Coronary artery (tissue), 2 donors: ENCODE data around the gene CAPN15.
"Not testable (repeated sequence)": the region's sequence is repeated elsewhere in the genome, so short reads cannot be mapped to it uniquely, and the experiment has no call there.

Source experiments
- DNase-seq: peaks from one replicate; pipeline ENCODE4 v3.0.0-alpha.2; 2017; ENCODE audit warnings: low spot score
- H3K27ac ChIP-seq, 2 donors: fragments of 200-600 bp; sonication (generic); one replicate each; pipeline ENCODE4 v1.5.1; 2016 to 2019
- H3K4me3 ChIP-seq: fragments of 200-600 bp; sonication (generic); 2 replicates; pipeline ENCODE4 v1.5.1; 2016; ENCODE audit warnings: mild to moderate bottlenecking, moderate library complexity
- TF ChIP-seq, protein P1 (sequence below): fragments of 200-600 bp; sonication (generic); IDR thresholded peaks from one replicate; pipeline ENCODE4 v1.5.1; 2019; ENCODE audit warnings: antibody characterized with exemption

Gene CAPN15

DNA sequence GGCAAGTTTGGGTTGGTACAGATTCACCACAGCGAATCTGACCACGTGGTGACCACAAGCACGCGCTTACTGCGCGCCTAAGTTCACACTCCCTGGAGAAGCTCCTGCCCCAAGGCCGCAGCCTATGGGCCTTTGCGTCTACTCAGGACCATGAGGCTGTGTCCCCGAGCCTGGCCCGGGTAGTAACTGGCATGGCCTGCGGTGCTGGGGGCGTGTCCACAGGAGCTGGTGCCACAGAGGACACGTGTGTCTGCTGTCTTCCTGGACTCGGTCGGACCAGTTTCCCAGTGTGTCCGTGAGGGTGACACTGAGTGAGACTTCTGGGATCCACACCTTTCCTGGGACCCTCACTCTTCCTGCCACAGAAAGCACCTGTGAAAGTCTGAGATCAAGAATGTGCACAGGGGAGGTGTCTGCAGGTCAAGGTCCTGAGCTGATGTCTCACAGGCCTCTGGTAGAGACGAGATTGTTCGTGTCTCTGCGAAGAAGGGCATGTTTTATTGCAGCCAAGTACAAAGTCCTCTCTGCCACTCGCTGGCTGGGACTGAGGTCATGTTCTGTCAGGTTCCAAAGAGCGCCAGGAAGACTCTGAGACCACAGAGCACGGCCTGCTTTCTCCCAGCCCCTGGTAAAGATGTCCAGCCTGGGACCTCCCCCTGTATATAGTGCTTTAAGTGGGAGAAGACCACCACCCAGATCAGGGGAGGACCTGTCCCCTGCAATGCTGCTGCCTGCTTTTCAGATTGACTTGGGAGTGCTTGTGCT, 25.2 kb upstream of the CAPN15 start:
- no peak for DNase-seq
- H3K27ac ChIP-seq, result no peak overlapping the region
- H3K4me3 ChIP-seq, result no peak overlapping the region
- TF ChIP-seq, protein P1, sequence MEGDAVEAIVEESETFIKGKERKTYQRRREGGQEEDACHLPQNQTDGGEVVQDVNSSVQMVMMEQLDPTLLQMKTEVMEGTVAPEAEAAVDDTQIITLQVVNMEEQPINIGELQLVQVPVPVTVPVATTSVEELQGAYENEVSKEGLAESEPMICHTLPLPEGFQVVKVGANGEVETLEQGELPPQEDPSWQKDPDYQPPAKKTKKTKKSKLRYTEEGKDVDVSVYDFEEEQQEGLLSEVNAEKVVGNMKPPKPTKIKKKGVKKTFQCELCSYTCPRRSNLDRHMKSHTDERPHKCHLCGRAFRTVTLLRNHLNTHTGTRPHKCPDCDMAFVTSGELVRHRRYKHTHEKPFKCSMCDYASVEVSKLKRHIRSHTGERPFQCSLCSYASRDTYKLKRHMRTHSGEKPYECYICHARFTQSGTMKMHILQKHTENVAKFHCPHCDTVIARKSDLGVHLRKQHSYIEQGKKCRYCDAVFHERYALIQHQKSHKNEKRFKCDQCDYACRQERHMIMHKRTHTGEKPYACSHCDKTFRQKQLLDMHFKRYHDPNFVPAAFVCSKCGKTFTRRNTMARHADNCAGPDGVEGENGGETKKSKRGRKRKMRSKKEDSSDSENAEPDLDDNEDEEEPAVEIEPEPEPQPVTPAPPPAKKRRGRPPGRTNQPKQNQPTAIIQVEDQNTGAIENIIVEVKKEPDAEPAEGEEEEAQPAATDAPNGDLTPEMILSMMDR, result no peak

DNA sequence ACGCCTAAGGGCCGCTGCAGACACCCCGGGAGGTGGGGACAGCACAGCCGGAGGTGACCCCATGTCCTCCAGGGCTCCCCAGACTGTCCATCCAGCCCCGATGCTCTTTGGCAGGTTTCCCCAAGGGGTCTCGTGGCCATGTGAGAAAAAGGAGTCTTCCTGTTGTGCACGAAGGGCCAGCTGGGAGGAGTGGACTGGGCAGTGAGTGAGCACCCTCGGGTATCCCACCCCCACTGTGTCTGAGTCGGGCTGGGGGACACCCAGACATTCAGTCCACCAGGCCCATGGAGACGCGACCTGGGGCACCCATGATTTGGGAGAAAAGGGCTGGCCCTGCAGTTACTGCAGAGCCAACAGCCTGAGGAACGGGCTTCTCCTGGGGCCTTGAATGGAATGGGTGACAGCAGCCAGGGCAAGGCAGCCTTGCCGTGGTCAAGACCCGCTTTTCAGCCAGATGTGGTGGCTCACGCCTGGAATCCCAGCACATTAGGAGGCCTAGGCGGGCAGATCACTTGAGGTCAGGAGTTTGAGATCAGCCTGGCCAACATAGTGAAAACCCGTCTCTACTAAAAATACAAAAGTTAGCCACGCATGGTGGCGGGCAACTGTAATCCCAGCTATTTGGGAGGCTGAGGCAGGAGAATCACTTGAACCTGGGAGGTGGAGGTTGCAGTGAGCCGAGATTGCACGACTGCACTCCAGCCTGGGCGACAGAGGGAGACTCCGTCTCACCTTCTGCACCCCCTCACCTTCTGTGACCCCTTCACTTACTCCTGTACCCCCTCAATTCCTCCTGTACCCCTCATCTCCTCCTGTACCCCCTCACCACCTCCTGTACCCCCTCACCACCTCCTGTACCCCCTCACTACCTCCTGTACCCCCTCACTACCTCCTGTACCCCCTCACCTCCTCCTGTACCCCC, 24.1 kb upstream of the CAPN15 start:
- DNase-seq, result no peak
- Histone ChIP-seq H3K4me3 (no peak overlapping the region), H3K27ac (no peak overlapping the region)
- TF ChIP-seq, protein P1, result no peak

DNA sequence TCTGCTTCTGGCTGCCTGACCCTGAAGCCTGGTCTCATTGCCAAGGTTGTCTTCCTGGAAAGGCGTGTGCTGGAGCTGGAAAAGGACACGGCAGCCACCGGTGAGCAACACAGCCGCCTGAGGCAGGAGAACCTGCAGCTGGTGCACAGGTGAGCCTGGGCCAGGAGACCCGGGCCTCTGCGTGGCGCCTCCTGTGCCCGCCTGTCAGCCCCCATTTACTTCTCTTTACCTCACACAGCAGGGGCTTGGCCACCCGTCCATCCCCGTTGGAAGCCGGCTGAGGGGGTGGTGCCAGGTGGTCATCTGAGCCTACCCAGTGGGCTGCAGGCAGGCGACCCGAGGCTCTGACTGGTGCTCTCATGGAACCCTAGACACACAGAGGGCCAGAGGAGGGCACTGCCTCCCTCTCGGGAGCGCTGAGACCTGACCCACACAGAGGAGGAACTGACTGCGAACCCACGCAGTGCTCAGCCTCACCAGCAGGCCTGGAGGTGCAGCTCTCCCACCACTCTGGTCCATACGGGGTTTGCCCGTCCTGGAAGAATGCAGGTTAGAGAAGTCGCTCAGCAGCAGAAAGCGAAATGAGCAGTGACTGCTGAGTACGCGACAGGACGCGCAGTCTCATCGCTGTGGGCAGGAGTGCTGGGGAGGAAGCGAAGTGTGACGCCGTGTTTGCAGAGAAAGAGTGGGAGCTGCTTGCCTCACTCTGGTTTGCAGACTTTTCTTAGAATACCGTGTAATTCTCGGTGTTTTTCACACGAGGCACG, 21.9 kb upstream of the CAPN15 start:
- H3K4me3 ChIP-seq, result no peak overlapping the region
- DNase-seq, result no peak
- TF ChIP-seq, protein P1, result no peak
- H3K27ac ChIP-seq, result no peak overlapping the region

DNA sequence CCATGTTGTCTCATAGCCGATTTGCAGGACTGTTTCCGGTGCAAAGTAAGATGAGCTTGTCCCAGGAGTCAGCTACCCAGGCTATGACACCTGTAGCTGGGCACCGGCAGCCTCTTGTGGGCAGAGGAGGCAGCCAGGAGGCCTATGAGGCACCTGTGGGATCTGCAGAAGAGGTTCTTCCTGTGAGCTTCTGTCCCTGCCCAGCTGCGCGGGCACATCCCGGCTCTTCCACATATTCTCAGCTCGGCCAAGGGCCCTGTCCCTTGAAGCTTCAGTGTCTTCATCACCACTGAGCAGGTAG, 21.3 kb upstream of the CAPN15 start:
- TF ChIP-seq, protein P1, result no peak
- Histone ChIP-seq H3K27ac (no peak overlapping the region), H3K4me3 (no peak overlapping the region)
- no peak for DNase-seq

DNA sequence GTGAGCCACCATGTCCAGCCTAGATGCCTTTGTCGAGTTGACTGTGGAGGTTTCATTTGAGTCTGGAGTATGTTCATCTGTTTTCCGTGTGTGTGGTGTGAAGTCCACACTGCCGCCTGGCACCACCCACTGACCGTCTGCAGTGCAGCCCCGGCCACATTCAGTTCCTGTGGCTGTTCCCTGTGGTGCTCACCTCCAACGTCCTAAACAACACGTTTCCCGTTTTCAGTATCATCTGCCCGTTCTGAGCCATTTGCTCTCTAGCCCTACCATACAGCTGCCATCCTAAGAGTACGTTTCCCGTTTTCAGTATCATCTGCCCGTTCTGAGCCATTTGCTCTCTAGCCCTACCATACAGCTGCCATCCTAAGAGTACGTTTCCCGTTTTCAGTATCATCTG, 20.0 kb upstream of the CAPN15 start:
- DNase-seq, H3K27ac ChIP-seq, H3K4me3 ChIP-seq: not testable (repeated sequence)

DNA sequence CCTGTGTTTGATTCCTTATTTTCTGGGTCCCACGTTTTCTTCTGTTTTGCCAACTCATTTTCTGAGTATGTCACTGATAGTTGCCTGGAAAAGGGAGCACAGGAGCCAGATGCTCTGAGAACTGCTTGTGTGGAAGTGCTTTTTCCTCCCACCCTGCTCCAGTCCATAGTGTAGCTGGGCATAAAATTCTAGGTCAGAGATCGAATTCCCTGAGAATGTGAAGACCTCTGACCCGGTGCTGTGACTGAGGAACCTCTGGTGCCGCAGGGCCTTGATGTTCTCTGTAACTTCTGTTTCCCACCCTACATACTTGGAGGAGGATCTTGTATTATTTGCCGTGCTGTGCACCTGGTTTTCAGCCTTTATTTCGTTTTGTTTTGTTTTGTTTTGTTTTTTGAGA, 19.5 kb upstream of the CAPN15 start:
- Histone ChIP-seq H3K27ac (no peak overlapping the region), H3K4me3 (no peak overlapping the region)
- TF ChIP-seq, protein P1, result no peak
- no peak for DNase-seq
